Right renal cortex interstitium (tissue), 3 donors: ENCODE measurements around the gene BCL3. TPM values are rescaled to one million over a fixed set of nuclear protein-coding genes. Genes with fewer than 3 reads are reported as not detected.

Source experiments
- DNase-seq, 3 donors: peaks; one replicate each; pipeline ENCODE4 v3.0.0-alpha.2; 2013; ENCODE audit warnings: low read depth in 3 of 3, low spot score in 2 of 3
- polyA plus RNA-seq, 3 donors: library from polyadenylated mRNA; unstranded; fragments of 120-200 nt; gene quantifications; one replicate each; pipeline ENCODE4 v1.2.1, GENCODE V29; 2013; ENCODE audit not compliant: insufficient read length in 3 of 3

BCL3 gene
- polyA plus RNA-seq, 3 donors = 4.8 to 5.8 (median 4.9) TPM

DNA sequence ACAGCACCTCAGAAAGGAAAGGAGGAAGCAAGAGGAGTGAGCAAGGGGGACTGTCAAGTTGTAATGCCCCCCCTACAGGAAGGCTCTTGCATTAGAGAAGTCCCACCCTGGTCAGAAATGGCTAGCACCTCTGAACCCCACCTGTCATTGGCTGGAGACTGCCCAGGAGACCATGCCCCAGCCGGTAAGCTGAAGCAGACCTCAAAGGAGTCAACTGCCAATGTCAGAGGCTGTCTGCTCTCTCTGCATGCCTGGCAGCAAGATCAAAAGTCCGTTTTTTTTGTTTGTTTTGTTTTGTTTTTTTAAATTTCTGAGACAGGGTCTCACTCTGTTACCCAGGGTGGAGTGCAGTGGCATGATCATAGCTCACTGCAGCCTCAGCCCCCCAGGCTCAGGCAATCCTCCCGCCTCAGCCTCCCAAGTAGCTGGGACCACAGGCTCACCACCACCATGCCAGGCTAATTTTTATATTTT, 8.1 kb upstream of the BCL3 start:
- no peak for DNase-seq

DNA sequence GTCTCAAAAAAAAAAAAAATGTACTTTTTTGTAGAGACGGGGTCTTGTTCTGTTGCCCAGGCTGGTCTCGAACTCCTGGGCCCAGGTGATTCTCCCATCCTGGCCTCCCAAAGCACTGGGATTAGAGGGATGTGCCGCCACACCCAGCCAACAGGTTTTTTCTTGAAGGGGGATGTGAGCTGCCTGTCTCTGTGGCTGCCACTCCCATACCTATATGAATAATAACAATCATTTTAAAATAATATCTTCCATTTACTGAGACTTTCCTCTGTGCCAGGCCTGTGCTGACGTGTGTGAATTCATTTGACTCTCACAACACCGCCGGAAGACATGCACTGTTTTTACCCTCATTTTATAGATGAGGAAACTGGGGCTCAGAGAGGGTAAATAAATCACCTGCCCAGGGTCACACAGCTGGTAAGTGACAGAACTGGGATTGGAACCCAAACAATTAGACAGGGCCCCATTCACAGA, 7.2 kb upstream of the BCL3 start:
- DNase-seq = no peak

DNA sequence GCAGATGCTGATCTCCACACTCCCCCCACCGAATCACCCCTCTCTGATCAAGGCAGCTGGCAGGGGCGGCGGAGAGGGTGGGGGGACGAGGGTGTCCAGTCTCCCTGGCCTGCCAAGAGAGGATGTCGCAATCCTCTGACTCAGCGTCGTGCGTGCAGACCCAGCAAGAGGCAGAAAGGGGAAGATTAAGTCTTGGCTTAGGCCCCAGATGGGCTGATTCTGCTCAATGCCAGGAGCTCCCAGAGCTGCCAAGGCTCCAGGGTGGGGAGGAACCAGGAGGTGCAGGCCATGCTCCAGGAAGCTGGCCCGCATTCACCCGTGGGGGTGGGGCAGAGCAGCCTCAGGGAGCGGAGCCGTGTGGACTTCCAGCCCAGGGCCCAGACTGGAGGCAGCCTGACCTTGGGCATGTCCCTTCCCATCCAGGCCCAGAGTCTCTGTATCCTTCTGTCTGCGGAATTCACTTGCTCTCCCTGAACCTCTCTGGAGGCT, 6.6 kb upstream of the BCL3 start:
- peak in 1 of 3 donors; percentile 57 for DNase-seq

DNA sequence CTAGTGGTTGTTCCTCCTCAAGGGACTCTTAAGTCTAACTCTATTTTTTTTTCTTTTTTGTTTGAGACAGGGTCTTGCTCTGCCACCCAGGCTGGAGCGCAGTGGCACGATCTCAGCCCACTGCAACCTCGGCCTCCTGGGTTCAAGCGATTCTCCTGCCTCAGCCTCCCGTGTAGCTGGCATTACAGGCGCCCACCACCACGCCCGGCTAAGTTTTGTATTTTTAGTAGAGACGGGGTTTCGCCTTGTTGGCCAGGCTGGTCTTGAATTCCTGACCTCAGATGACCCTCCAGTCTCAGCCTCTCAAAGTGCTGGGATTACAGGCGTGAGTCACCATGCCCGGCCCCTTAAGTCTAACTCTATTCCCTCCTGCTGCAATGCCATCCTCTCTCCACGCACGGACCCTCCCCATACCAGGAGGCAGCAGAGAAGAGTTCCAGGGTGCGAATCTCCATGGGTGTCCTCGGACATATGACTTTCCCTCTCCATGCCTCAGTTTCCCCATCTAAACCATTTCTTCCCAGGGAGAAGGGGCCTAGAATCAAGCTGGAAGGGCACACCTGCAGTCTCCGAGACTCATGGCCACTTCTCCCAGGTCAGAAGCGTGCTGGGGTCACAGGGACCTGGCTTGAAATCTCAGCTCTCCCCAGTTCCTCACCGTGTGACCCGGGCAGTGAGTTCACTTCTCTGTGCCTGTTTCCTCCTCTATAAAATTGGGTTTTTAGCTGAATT, 6.0 kb upstream of the BCL3 start:
- DNase-seq = no peak

DNA sequence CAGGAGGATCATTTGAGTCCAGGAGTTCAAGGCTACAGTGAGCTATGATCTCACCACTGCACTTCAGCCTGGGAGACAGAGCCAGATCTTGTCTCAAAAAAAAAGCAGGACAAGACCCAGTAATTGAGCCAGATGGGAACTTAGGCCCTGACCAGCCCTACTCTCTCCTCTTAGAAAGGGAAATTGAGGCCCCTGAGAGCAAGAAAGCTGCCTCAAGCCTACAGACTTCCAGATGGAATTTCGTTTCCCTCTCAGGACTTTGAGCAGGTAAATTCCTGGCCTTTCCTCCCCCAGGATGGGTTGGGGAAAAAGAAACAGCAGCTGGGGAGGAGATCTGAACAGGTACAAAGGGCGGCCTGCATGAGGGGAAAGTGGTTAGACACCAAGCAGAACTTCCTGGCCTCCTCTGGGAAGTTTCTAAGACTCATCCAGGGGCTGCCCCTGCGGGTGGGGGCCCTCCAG, 3.6 kb upstream of the BCL3 start:
- no peak for DNase-seq

DNA sequence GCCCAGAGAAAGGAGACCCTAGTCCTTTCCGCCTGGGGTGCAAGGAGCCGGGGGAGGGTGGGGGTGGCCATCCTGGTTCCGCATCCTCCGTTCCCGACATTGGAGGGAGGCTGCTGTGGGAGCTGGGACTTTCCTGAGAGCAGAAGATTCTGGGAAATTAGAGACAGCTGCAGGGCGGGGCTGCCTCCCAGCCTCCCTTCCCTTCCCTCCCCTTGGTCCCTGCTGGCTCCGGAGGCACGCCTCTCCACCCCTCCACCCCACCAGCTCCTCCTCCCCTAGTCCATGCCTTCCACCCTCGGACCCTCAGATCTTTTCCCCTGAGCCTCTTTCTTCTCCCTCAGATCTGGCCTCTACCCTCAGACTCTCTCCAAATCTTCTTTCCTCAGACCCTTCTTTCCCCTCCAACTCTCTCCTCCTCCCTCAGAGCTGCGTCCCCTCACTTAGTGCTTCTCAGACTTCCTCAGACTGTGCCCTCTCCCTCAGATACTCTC, 3.1 kb upstream of the BCL3 start:
- DNase-seq = no peak

DNA sequence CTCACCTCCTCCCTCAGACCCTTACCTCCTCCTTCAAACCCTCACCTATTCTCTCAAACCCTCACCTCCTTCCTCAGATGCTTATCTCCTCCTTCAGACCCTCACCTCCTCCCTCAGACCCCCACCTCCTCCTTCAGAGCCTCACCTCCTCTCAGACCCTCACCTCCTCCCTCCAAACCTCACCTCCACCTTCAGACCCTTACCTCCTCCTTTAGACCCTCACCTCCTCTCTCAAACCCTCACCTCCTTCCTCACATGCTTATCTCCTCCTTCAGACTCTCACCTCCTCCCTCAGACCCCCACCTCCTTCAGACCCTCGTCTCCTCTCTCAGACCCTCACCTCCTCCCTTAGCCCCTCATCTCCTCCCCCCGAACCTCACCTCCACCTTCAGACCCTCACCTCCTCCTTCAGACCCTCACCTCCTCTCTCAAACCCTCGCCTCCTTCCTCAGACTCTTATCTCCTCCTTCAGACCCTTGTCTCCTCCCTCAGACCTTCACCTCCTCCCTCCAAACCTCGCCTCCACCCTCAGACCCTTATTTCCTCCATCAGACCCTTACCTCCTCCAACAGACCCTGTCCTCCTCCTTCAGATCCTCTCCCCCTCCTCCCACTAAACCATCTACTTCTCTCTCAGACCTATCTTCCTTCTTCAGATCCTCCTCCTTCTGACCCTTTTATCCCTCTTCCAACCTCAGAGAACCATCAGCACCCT, 2.5 kb upstream of the BCL3 start:
- DNase-seq = no peak

DNA sequence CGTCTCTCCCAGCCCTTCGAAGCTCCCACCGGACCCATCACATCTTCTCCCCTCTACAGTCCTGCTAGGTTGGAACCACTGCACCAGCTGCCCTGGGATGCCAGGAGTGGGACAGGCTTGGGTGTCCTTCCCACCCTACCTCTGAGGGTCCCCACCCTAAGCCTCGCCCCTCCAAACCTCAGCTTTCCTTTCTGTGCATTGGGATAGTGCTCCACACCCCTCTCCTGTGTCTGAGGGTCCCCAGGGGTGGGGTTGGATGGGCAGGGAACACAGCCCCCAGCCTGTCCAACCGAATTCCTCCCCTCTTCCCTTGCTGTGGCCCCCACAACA, 1.9 kb upstream of the BCL3 start:
- no peak for DNase-seq

DNA sequence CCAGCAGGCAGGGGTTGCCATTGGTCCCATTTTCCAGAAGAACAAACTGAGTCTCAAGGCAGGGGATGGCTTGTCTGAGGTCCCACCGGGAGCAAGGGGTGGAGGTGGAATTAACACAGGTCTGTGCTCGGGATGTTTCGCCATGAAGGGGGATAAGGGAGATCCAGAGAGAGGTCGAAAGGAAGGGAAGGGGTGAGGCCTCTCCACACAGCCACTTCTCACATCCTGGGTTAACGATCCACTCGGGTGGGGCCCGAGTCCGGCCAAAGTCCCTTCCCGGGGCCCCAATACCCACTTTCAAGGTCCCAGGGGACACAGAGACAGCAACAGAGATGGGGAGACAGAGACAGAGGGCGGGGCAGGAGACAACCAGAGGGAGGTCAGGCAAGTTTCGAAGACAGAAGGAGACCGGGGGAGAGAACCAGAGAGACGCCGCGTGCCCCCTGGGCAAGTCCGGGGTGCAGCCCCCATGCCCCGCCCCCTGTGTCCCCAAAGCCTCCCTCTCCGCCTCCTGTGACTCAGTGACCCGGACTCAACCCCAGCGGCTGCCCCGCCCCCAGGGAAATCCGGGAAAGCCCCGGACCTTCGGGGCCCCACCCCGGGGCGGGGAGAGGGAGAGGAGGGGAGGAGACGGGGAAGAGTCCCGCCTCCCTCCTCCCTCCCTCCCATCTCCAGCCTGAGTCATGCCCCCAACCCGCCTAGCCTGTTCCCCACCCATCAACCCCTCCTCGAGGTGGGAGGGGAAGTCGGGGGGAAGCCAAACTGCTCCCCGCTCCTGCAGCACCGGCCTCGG, 1.4 kb upstream of the BCL3 start:
- peak in 1 of 3 donors; percentile 66 for DNase-seq

DNA sequence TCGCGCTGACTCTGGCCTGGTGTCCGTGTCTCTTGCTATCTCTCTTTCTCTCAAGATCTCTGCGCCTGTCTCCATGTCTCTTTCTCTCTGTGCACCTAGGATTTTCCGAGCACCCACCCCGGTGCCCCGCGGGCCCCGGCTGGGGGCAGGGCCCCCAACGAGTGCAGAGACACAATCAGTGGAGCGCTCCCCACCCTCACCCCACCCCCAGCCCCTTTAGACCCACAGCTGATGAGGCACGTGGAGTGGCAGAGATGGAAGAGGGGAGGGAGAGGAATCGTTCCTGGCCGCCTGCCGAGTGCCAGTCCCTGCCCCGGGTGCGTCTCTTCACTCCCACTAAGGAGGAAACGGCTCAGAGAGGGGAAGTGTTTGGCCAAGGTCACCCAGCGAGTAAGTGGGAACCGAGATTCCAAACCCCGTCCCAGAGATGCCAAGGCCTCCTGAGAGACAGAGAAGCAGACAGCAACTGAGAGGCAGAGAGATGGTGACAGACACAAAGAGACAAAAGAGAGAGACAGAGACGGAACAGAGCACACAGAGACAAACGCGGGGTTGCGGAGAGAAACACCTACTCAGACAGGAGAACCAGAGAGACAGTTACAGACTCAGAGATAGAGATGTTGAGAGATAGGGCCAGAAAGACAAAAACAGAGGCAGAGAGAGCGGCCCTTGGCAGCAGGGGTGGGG, 626 bp upstream of the BCL3 start:
- DNase-seq = no peak

DNA sequence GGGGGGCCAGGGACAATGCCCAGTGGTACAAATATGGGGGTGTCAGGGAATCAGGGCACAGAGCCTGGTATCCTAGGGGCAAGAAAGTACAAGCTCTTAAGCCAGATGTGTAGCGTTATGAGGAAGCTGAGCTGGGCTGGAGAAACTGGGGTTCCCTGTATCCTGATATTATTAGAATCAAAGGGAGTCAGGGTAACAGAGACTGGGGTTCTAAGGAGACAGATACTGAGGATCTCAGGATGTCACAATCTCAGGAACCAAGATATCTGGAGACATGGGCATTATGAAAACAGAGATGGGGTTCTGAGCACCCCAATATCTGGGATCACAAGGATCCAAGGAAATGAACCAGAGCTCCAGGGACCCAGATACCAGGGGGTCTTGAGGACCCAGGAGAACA, 784 bp downstream of the BCL3 start:
- no peak for DNase-seq

DNA sequence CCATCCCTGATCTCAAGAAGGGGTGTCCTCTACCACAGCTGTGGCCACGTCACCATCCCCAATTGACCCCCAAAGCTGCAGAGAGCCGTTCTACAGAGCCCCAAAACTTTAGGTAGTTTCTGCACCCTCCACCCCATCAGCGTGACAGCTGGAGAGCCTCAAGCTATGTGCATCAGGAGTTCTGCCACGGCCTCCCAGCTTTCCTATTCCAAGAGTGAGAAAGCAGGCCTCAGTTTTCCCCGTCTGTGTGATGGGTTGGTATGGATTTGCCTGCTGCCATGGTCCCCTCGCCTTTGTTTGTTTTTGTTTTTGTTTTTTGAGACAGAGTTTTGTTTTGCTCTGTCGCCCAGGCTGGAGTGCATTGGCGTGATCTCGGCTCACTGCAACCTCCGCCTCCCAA, 1.5 kb downstream of the BCL3 start:
- DNase-seq = no peak

DNA sequence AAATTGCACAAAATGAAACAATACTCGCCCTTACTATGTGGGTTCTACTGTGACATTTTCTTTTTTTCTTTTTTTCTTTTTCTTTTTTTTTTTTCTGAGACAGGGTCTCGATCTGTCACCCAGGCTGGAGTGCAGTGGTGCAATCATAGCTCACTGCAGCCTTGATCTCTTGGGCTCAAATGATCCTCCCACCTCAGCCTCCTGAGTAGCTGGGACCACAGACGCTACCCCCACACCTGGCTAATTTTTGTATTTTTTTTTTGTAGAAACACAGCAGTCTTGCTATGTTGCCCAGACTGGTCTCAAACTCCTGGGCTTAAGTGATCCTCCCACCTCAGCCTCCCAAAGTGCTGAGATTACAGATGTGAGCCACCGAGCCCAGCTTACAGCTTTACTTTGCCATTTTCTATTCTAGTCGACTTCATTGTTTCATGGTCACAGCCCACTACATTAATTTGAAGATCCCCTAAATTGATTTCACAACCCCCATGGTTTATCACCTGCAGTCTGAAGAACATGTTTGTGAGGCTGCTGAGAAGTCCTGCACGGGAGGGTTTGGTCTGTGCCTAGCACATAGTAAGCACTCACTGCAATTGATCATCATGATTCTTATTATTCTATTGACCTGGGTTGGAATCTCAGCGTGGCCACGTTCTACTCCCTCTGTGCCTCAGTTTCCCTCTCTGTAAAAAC, 3.8 kb downstream of the BCL3 start:
- DNase-seq = no peak

DNA sequence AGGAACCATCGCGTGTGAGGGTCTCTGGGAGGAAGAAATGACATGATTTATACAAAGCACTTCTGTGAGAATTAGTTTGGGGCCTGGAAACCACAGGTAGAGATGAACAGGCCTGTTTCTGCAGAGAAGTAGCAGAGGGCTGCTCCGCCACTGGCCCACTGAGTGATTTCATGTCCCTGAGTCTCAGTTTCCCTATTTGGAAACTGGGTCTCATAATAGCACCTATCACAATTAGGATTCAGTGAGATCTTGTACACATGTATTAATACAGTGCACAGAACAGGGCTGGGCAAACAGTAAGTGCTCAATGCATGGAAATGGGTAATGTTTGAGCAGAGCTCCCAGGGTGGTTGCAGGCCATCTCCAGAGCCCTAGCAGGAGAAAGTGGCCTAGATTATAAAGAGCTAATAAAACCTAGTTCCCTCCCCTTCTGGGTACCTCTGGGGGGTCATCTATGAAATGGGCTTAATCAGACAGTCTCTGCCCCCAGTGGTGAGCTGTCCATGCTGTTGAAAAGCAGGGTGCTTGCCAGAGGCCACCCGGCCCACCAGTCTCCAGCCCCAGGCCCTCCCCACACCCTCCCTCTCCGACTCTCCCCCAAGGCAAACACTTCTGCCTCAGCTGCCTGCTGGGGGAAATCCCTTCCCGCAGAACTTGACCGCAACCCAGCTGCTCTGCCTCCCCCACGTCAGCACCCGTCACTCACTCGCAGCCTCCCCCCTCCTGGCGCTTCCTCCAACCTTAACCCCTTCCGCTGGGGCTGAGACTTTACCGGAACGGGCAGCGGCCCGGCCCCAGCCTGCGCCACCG, 4.5 kb downstream of the BCL3 start:
- peak in 1 of 3 donors; percentile 68 for DNase-seq

DNA sequence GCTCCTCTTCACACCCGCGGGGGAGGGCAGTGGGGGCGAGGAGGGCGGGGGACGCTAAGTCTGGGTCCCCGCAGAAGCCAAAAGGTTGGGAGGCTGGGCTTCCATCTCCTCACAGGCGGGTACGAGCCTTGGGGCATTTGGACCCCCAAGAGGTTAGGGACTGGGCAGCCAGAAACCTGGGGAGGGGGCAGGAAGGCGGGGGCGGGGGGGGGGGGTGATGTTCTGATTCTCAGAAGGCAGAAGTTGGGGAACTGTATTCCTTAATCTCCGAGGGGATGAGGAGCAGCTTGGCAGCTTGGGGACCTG, 5.1 kb downstream of the BCL3 start:
- no peak for DNase-seq

DNA sequence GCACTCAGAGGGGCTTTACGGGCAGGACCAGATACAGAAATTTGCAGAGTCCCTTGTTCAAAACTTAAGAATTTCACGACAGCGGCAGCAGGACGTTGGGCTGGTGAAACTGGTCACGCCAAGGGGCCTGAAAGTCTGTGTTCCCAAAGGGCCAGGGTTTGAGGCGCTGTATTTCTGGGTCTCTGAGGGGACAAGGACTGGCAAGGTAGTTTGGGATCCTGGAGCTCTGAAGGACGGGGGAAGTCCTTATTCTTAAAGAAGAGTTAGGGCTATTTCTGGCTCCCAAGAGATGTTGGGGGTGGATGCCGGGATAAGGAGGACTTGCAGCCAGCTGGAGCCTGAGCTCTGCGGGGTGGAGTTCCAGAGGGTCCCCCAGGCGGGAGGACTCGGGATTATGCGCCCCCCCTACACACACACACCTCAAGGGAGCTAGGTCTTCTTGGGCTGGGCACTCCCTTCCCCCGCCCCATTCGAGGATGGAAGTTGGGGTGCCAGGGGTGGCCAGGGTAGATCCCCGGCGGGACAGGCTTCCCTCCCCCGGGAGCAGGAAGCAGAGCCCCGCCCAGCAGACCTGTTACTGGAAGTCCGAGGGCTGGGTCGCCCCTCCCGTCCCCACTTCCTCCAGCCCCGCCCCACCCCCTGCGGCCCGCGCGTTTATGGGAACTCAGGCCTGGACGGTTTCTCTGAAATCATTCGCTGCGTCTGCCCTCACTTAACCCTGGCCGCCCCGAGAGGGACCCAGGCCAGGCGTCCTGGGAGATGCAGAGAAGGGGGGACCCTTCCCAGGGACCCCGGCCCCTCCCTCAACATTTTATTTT, 5.6 kb downstream of the BCL3 start:
- no peak for DNase-seq

DNA sequence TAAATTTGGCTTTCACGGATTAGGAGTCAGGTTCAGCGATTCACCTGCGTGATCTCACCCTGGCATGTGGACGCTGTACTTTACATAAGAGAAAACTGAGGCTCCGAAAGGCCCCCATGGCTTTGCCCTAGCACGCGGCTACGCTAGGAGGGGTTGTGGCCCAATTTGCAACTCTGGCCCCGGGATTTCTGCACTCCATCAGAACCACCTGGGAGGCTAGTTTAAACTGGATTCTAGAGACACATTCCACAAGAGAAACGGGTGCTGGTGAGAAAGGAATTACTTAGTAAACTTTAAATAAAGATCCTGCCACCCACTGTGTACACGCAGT, 6.2 kb downstream of the BCL3 start:
- no peak for DNase-seq

DNA sequence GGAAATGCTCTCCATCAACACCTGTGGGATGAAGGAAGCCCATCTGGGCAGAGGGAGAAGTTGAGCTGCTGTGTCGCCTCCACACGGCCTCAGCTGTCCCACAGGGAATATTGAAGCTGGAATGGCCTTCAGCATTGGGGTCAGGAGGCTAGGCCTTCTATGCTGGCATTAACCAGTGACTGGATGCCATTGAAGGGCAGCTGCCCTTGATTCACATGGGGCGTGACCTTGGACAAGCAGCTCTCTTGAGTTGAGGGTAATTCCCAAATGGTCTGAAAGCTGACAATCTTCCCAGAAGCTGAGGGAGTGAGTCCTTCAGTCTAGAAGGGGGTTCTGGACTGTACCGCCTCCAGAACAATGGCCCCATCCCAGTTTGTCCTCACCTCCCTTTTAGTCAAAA, 6.7 kb downstream of the BCL3 start:
- no peak for DNase-seq
